SK-N-SH treated with all-trans-retinoic acid at 6 μM for 48 hours (cell line): ENCODE results near the gene RAB31.
"Not testable (repeated sequence)": the region's sequence is repeated elsewhere in the genome, so short reads cannot be mapped to it uniquely, and the experiment has no call there.

Experiments
- ATAC-seq: fragments of 200-7000 bp; cut with Tn5 transposase; 3 replicates; pipeline ENCODE4 v1.9.1; 2020; ENCODE audit warnings: mild to moderate bottlenecking, moderate library complexity
- ARNTL ChIP-seq: fragments of 450-650 bp; formaldehyde crosslinking; IDR thresholded peaks from 2 replicates; pipeline ENCODE4 v1.5.0; 2020; ENCODE audit warnings: low read depth, mild to moderate bottlenecking, moderate library complexity, borderline replicate concordance
- BACH2 ChIP-seq: fragments of 250-450 bp; sonication (Bioruptor Pico); IDR thresholded peaks from 2 replicates; pipeline ENCODE4 v1.9.0; 2021; ENCODE audit warnings: mild to moderate bottlenecking, borderline replicate concordance
- ESRRG ChIP-seq: fragments of 250-450 bp; sonication (Bioruptor Pico); IDR thresholded peaks from 2 replicates; pipeline ENCODE4 v1.6.1; 2021; ENCODE audit warnings: mild to moderate bottlenecking
- GLIS3 ChIP-seq: fragments of 250-450 bp; sonication (Bioruptor Pico); IDR thresholded peaks from 2 replicates; pipeline ENCODE4 v1.5.0; 2020; ENCODE audit warnings: mild to moderate bottlenecking, moderate library complexity
- ISL1 ChIP-seq: fragments of 250-450 bp; sonication (Bioruptor Pico); IDR thresholded peaks from 2 replicates; pipeline ENCODE4 v2.1.2; 2022; ENCODE audit warnings: mild to moderate bottlenecking, moderate library complexity
- OSR1 ChIP-seq: fragments of 250-450 bp; sonication (Bioruptor Pico); IDR thresholded peaks from 2 replicates; pipeline ENCODE4 v1.8.0; 2022; ENCODE audit warnings: moderate library complexity, mild to moderate bottlenecking, inconsistent platforms
- PPARA ChIP-seq: fragments of 250-450 bp; sonication (Bioruptor Pico); IDR thresholded peaks from 2 replicates; pipeline ENCODE4 v1.5.0; 2020; ENCODE audit warnings: mild to moderate bottlenecking, borderline replicate concordance
- RARB ChIP-seq: fragments of 250-450 bp; sonication (Bioruptor Pico); IDR thresholded peaks from 2 replicates; pipeline ENCODE4 v1.8.0; 2021; ENCODE audit warnings: mild to moderate bottlenecking, moderate library complexity
- SNAI2 ChIP-seq: fragments of 250-450 bp; sonication (Bioruptor Pico); IDR thresholded peaks from 2 replicates; pipeline ENCODE4 v1.5.0; 2020; ENCODE audit warnings: mild to moderate bottlenecking, moderate library complexity
- TCF4 ChIP-seq: fragments of 250-450 bp; sonication (Bioruptor Pico); IDR thresholded peaks from 2 replicates; pipeline ENCODE4 v1.8.0; 2021; ENCODE audit warnings: mild to moderate bottlenecking, moderate library complexity, borderline replicate concordance
- ZC3H10 ChIP-seq: fragments of 250-450 bp; sonication (Bioruptor Pico); IDR thresholded peaks from 2 replicates; pipeline ENCODE4 v1.5.1; 2021; ENCODE audit warnings: mild to moderate bottlenecking, moderate library complexity
- ZFP3 ChIP-seq: fragments of 250-450 bp; sonication (Bioruptor Pico); IDR thresholded peaks from 2 replicates; pipeline ENCODE4 v1.5.0; 2020; ENCODE audit warnings: mild to moderate bottlenecking, moderate library complexity
- ZFP30 ChIP-seq: fragments of 450-650 bp; formaldehyde crosslinking; IDR thresholded peaks from 2 replicates; pipeline ENCODE4 v1.5.0; 2022; ENCODE audit warnings: mild to moderate bottlenecking, moderate library complexity
- ZNF565 ChIP-seq: fragments of 450-650 bp; formaldehyde crosslinking; conservative IDR thresholded peaks from 2 replicates; pipeline ENCODE4 v1.5.0; 2020; ENCODE audit warnings: low read depth, mild to moderate bottlenecking, moderate library complexity
- ZNF70 ChIP-seq: fragments of 450-650 bp; formaldehyde crosslinking; IDR thresholded peaks from 2 replicates; pipeline ENCODE4 v1.5.0; 2020; ENCODE audit warnings: mild to moderate bottlenecking, moderate library complexity
- ZNF8 ChIP-seq: fragments of 450-650 bp; formaldehyde crosslinking; IDR thresholded peaks from 2 replicates; pipeline ENCODE4 v1.5.0; 2020; ENCODE audit warnings: mild to moderate bottlenecking, moderate library complexity
- TF ChIP-seq, protein P1 (sequence below): fragments of 250-450 bp; sonication (Bioruptor Pico); IDR thresholded peaks from 2 replicates; pipeline ENCODE4 v1.8.0; 2021; ENCODE audit warnings: low read depth, mild to moderate bottlenecking, moderate library complexity, borderline replicate concordance
- TF ChIP-seq, protein P2 (sequence below): fragments of 250-450 bp; sonication (Bioruptor Pico); IDR thresholded peaks from 2 replicates; pipeline ENCODE4 v1.8.0; 2020; ENCODE audit warnings: mild to moderate bottlenecking, moderate library complexity, borderline replicate concordance
- TF ChIP-seq, protein P3 (sequence below): fragments of 250-450 bp; sonication (Bioruptor Pico); IDR thresholded peaks from 2 replicates; pipeline ENCODE4 v1.5.1; 2021; ENCODE audit warnings: mild to moderate bottlenecking, moderate library complexity

The RAB31 gene

DNA sequence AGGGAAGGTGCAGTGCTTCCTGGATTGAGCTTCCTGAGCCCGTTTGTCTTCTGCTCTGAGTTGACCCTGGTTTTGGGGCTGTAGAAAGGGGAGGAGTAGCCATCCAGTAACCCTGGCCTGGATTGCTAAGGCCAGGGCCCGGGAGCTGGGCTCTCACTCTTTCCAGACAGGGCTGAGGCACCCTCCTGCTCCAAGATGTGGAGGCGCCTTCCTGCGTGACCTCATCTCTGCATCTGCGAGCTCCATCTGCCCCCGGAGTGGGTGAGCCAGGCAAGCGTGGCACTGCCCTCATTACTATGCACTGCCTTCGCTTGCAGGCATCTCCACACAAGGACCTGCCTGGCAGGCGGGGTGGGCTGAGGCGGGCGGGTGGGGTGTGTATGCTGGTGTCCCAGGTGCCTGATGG lies 58.0 kb downstream of the RAB31 start:
- TF ChIP-seq, protein P1, sequence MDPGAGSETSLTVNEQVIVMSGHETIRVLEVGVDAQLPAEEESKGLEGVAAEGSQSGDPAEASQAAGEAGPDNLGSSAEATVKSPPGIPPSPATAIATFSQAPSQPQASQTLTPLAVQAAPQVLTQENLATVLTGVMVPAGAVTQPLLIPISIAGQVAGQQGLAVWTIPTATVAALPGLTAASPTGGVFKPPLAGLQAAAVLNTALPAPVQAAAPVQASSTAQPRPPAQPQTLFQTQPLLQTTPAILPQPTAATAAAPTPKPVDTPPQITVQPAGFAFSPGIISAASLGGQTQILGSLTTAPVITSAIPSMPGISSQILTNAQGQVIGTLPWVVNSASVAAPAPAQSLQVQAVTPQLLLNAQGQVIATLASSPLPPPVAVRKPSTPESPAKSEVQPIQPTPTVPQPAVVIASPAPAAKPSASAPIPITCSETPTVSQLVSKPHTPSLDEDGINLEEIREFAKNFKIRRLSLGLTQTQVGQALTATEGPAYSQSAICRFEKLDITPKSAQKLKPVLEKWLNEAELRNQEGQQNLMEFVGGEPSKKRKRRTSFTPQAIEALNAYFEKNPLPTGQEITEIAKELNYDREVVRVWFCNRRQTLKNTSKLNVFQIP (CRISPR knock-in tag): no peak
- no peak for TF ChIP-seq ZNF8
- no peak for TF ChIP-seq GLIS3 (CRISPR knock-in tag)
- TF ChIP-seq ZFP3 (CRISPR knock-in tag): no peak
- no peak for TF ChIP-seq ZNF70 (CRISPR knock-in tag)
- TF ChIP-seq PPARA (CRISPR knock-in tag): no peak
- no peak for TF ChIP-seq ZFP30 (CRISPR knock-in tag)
- no peak for TF ChIP-seq ARNTL (CRISPR knock-in tag)
- TF ChIP-seq SNAI2 (CRISPR knock-in tag): no peak
- no peak for TF ChIP-seq TCF4 (CRISPR knock-in tag)
- TF ChIP-seq RARB: no peak
- TF ChIP-seq ESRRG (CRISPR knock-in tag): no peak
- TF ChIP-seq OSR1 (CRISPR knock-in tag): no peak
- no peak for TF ChIP-seq ZNF565 (CRISPR knock-in tag)
- TF ChIP-seq, protein P2, sequence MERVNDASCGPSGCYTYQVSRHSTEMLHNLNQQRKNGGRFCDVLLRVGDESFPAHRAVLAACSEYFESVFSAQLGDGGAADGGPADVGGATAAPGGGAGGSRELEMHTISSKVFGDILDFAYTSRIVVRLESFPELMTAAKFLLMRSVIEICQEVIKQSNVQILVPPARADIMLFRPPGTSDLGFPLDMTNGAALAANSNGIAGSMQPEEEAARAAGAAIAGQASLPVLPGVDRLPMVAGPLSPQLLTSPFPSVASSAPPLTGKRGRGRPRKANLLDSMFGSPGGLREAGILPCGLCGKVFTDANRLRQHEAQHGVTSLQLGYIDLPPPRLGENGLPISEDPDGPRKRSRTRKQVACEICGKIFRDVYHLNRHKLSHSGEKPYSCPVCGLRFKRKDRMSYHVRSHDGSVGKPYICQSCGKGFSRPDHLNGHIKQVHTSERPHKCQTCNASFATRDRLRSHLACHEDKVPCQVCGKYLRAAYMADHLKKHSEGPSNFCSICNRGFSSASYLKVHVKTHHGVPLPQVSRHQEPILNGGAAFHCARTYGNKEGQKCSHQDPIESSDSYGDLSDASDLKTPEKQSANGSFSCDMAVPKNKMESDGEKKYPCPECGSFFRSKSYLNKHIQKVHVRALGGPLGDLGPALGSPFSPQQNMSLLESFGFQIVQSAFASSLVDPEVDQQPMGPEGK: no peak
- TF ChIP-seq ZC3H10: no peak
- no peak for TF ChIP-seq ISL1
- no peak for TF ChIP-seq BACH2 (CRISPR knock-in tag)
- ATAC-seq: no peak

DNA sequence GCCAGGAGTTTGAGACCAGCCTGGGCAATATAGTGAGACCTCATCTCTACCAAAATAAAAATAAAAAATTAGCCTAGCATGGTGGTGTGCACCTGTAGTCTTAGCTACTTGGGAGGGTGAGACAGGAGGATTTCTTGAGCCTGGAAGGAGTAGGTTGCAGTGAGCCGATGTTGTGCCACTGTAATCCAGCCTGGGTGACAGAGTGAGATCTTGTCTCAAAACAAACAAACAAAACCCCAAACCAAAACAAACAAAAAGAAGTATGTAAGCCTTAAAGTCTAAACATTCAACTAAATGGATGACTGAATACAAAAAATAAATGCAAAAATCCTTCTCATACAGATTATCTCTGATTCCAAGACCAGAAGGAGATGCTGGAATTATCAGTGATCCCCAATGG lies 58.6 kb downstream of the RAB31 start:
- TF ChIP-seq TCF4 (CRISPR knock-in tag) (no peak), RARB (no peak), BACH2 (CRISPR knock-in tag) (no peak), ZFP3 (CRISPR knock-in tag) (no peak), ZNF8 (no peak), OSR1 (CRISPR knock-in tag) (no peak), SNAI2 (CRISPR knock-in tag) (no peak), ESRRG (CRISPR knock-in tag) (no peak), ZNF70 (CRISPR knock-in tag) (no peak)
- TF ChIP-seq, protein P3, sequence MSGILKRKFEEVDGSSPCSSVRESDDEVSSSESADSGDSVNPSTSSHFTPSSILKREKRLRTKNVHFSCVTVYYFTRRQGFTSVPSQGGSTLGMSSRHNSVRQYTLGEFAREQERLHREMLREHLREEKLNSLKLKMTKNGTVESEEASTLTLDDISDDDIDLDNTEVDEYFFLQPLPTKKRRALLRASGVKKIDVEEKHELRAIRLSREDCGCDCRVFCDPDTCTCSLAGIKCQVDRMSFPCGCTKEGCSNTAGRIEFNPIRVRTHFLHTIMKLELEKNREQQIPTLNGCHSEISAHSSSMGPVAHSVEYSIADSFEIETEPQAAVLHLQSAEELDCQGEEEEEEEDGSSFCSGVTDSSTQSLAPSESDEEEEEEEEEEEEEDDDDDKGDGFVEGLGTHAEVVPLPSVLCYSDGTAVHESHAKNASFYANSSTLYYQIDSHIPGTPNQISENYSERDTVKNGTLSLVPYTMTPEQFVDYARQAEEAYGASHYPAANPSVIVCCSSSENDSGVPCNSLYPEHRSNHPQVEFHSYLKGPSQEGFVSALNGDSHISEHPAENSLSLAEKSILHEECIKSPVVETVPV (CRISPR knock-in tag): no peak
- TF ChIP-seq, protein P2: no peak
- TF ChIP-seq, protein P1 (CRISPR knock-in tag): no peak
- no peak for ATAC-seq

DNA sequence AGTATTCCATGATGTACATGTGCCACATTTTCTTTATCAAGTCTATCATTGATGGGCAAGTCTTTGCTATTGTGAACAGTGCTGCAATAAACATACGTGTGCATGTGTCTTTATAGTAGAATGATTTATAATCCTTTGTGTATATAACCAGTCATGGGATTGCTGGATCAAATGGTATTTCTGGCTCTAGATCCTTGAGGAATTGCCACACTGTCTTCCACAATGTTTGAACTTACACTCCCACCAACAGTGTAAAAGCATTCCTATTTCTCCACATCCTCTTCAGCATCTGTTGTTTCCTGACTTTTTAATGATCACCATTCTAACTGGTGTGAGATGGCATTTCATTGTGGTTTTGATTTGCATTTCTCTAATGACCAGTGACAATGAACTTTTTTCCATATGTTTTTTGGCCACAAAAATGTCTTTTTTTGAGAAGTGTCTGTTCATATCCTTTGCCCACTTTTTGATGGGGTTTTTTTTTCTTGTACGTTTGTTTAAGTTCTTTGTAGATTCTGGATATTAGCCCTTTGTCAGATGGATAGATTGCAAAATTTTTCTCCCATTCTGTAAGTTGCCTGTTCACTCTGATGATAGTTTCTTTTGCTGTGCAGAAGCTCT lies 60.1 kb downstream of the RAB31 start:
- not testable (repeated sequence) for ATAC-seq

DNA sequence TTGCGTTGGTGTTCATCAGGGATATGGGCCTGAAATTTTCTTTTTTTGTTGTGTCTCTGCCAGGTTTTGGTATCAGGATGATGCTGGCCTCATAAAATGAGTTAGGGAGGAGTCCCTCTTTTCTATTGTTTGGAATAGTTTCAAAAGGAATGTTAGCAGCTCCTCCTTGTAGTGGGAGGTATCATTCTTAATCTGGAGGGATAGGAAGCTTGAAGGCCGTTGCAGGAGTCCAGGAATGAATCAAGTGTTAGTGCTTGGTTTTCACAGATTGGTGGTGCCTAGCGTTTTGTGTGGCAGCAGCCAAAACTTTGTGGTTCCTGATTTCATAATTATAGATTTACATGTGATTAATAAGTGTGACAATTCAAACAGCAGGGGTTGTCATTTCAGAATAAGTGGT lies 62.0 kb downstream of the RAB31 start:
- ATAC-seq: not testable (repeated sequence)
